WTC11 (cell line): ENCODE results near the gene ZDHHC22. TPM values are rescaled to one million over a fixed set of nuclear protein-coding genes. Genes with fewer than 3 reads are reported as not detected.
A peak's percentile ranks its signal among the peaks of the same experiment; 100 is the strongest.

Experiments
- ATAC-seq: fragments of 200-7000 bp; cut with Tn5 transposase; 2 replicates; pipeline ENCODE4 v1.10.0; 2021; ENCODE audit warnings: mild to moderate bottlenecking, moderate library complexity
- CTCF ChIA-PET: fragments of 300-600 bp; sonication (Branson Sonifier 250); formaldehyde crosslinking; loops from one replicate; lab custom pipeline; 2021; ENCODE audit warnings: antibody characterized with exemption; lab: Charles Lee
- POLR2A ChIA-PET: fragments of 350-600 bp; sonication (Branson Sonifier 250); formaldehyde crosslinking; loops from one replicate; lab custom pipeline; 2021; ENCODE audit warnings: antibody characterized with exemption; lab: Charles Lee
- DNase-seq: peaks from one replicate; pipeline ENCODE4 v3.0.0; 2021; ENCODE audit warnings: low spot score
- H3K27ac Mint-ChIP-seq: 2 replicates; pipeline ENCODE4 v1.8.0; 2021; ENCODE audit warnings: mixed read lengths
- H3K27me3 Mint-ChIP-seq: 2 replicates; pipeline ENCODE4 v1.8.0; 2021; ENCODE audit warnings: low read depth, mild to moderate bottlenecking, moderate library complexity, mixed read lengths
- H3K36me3 Mint-ChIP-seq: 2 replicates; pipeline ENCODE4 v1.8.0; 2021; ENCODE audit warnings: mixed read lengths
- H3K4me1 Mint-ChIP-seq: 2 replicates; pipeline ENCODE4 v1.8.0; 2022; ENCODE audit warnings: mixed read lengths
- H3K4me3 Mint-ChIP-seq: 2 replicates; pipeline ENCODE4 v1.8.0; 2021; ENCODE audit warnings: mild to moderate bottlenecking, moderate library complexity, mixed read lengths
- H3K9me3 Mint-ChIP-seq: 2 replicates; pipeline ENCODE4 v1.8.0; 2021; ENCODE audit warnings: mixed read lengths
- CREB1 ChIP-seq: sonication (generic); formaldehyde crosslinking; IDR thresholded peaks from 2 replicates; pipeline ENCODE4 v1.8.0; 2023; ENCODE audit warnings: mild to moderate bottlenecking, missing genetic modification reagents
- GRHL2 ChIP-seq: fragments of 250-450 bp; sonication (Bioruptor Pico); IDR thresholded peaks from 2 replicates; pipeline ENCODE4 v1.8.0; 2022; ENCODE audit warnings: mild to moderate bottlenecking, moderate library complexity; ENCODE audit not compliant: insufficient replicate concordance, severe bottlenecking
- JAZF1 ChIP-seq: fragments of 250-450 bp; sonication (Bioruptor Pico); IDR thresholded peaks from 2 replicates; pipeline ENCODE4 v1.9.0; 2021; ENCODE audit warnings: moderate library complexity, mild to moderate bottlenecking, inconsistent platforms
- RORB ChIP-seq: fragments of 250-450 bp; sonication (Bioruptor Pico); IDR thresholded peaks from 2 replicates; pipeline ENCODE4 v1.9.0; 2021; ENCODE audit warnings: mild to moderate bottlenecking
- SOX15 ChIP-seq: fragments of 250-450 bp; sonication (Bioruptor Pico); IDR thresholded peaks from 2 replicates; pipeline ENCODE4 v1.9.0; 2021; ENCODE audit warnings: mild to moderate bottlenecking
- ZNF232 ChIP-seq: sonication (generic); formaldehyde crosslinking; IDR thresholded peaks from 2 replicates; pipeline ENCODE4 v1.8.0; 2022; ENCODE audit warnings: mild to moderate bottlenecking, missing genetic modification reagents
- ZNF416 ChIP-seq: fragments of 250-450 bp; sonication (Bioruptor Pico); IDR thresholded peaks from 2 replicates; pipeline ENCODE4 v1.9.0; 2021; ENCODE audit warnings: mild to moderate bottlenecking, inconsistent platforms
- total RNA-seq: library from RNA; stranded (reverse); gene quantifications from 3 replicates; pipeline ENCODE4 v1.2.3, GENCODE V29; 2021
- TF ChIP-seq, protein P1 (sequence below): fragments of 200-600 bp; IDR thresholded peaks from 2 replicates; pipeline ENCODE4 v1.8.0; 2022; ENCODE audit warnings: antibody characterized with exemption
- TF ChIP-seq, protein P2 (sequence below): sonication (generic); formaldehyde crosslinking; IDR thresholded peaks from 2 replicates; pipeline ENCODE4 v1.8.0; 2023; ENCODE audit warnings: mild to moderate bottlenecking, missing genetic modification reagents
- TF ChIP-seq, protein P3 (sequence below): sonication (generic); formaldehyde crosslinking; IDR thresholded peaks from 2 replicates; pipeline ENCODE4 v1.8.1; 2023; ENCODE audit warnings: mild to moderate bottlenecking, moderate library complexity, missing genetic modification reagents
- TF ChIP-seq, protein P4 (sequence below): sonication (generic); formaldehyde crosslinking; IDR thresholded peaks from 2 replicates; pipeline ENCODE4 v1.8.1; 2023; ENCODE audit warnings: mild to moderate bottlenecking, missing genetic modification reagents, borderline replicate concordance
- TF ChIP-seq, protein P5 (sequence below): fragments of 250-450 bp; sonication (Bioruptor Pico); IDR thresholded peaks from 2 replicates; pipeline ENCODE4 v1.9.0; 2021; ENCODE audit warnings: mild to moderate bottlenecking
- TF ChIP-seq, protein P6 (sequence below): sonication (generic); formaldehyde crosslinking; IDR thresholded peaks from 2 replicates; pipeline ENCODE4 v1.8.1; 2023; ENCODE audit warnings: mild to moderate bottlenecking, missing genetic modification reagents, moderate library complexity
- TF ChIP-seq, protein P7 (sequence below): sonication (generic); formaldehyde crosslinking; IDR thresholded peaks from 2 replicates; pipeline ENCODE4 v1.8.0; 2022; ENCODE audit warnings: mild to moderate bottlenecking, missing genetic modification reagents

Gene ZDHHC22
- total RNA-seq, 1 experiment from 2014 or later, result 47.7 TPM

DNA sequence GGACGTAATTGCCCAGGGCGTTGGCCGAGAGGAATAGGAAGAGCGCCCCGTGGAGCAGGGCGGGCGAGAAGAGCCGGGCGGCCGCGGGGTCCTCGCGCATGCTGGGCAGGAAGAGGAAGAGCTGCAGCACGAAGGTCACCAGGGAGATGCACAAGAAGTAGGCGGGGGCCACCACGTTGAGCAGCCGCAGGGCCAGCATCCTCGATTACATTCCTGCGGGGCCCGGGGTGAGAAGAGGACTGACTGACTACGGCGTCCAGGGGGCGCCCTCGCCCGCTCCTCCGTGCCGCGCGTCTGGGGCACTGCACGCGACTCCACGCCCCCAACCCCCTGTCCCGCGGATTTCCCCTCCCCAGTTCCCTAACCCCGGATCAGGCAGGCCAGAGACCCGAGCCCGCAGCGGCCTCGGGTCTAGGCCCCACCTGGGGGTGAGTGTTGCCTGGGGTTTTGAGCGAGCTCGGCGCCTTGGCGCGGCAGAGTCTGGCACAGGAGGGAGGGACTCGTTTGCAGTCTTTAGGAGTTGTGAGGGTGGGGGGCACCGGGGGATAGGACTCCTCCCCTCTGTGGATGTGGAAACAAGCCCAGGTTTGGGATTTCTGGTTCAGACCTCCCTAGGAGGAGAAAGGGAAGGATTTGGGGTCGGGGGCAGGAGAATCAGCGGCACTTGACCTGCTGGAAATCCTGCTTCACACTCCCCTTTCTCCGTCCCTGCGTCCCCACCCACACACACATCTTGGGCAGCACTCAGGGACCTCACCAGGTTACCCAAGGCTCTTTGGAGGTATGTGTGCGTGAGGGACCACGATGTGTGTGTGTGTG is 1.8 kb downstream of the ZDHHC22 start (continued):
- TF ChIP-seq, protein P1, sequence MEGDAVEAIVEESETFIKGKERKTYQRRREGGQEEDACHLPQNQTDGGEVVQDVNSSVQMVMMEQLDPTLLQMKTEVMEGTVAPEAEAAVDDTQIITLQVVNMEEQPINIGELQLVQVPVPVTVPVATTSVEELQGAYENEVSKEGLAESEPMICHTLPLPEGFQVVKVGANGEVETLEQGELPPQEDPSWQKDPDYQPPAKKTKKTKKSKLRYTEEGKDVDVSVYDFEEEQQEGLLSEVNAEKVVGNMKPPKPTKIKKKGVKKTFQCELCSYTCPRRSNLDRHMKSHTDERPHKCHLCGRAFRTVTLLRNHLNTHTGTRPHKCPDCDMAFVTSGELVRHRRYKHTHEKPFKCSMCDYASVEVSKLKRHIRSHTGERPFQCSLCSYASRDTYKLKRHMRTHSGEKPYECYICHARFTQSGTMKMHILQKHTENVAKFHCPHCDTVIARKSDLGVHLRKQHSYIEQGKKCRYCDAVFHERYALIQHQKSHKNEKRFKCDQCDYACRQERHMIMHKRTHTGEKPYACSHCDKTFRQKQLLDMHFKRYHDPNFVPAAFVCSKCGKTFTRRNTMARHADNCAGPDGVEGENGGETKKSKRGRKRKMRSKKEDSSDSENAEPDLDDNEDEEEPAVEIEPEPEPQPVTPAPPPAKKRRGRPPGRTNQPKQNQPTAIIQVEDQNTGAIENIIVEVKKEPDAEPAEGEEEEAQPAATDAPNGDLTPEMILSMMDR, result peak; percentile 75
- TF ChIP-seq GRHL2 (CRISPR knock-in tag) (no peak), CREB1 (CRISPR knock-in tag) (0 out of 2 replicates have a peak, but pooled peaks have one; percentile 46)
- TF ChIP-seq, protein P2, sequence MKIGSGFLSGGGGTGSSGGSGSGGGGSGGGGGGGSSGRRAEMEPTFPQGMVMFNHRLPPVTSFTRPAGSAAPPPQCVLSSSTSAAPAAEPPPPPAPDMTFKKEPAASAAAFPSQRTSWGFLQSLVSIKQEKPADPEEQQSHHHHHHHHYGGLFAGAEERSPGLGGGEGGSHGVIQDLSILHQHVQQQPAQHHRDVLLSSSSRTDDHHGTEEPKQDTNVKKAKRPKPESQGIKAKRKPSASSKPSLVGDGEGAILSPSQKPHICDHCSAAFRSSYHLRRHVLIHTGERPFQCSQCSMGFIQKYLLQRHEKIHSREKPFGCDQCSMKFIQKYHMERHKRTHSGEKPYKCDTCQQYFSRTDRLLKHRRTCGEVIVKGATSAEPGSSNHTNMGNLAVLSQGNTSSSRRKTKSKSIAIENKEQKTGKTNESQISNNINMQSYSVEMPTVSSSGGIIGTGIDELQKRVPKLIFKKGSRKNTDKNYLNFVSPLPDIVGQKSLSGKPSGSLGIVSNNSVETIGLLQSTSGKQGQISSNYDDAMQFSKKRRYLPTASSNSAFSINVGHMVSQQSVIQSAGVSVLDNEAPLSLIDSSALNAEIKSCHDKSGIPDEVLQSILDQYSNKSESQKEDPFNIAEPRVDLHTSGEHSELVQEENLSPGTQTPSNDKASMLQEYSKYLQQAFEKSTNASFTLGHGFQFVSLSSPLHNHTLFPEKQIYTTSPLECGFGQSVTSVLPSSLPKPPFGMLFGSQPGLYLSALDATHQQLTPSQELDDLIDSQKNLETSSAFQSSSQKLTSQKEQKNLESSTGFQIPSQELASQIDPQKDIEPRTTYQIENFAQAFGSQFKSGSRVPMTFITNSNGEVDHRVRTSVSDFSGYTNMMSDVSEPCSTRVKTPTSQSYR (CRISPR knock-in tag), result 0 out of 2 replicates have a peak, but pooled peaks have one; percentile 34
- TF ChIP-seq, protein P3, sequence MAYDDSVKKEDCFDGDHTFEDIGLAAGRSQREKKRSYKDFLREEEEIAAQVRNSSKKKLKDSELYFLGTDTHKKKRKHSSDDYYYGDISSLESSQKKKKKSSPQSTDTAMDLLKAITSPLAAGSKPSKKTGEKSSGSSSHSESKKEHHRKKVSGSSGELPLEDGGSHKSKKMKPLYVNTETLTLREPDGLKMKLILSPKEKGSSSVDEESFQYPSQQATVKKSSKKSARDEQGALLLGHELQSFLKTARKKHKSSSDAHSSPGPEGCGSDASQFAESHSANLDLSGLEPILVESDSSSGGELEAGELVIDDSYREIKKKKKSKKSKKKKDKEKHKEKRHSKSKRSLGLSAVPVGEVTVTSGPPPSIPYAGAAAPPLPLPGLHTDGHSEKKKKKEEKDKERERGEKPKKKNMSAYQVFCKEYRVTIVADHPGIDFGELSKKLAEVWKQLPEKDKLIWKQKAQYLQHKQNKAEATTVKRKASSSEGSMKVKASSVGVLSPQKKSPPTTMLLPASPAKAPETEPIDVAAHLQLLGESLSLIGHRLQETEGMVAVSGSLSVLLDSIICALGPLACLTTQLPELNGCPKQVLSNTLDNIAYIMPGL (CRISPR knock-in tag), result peak; percentile 88; the same call in 1 of the 2 replicates
- TF ChIP-seq, protein P4, sequence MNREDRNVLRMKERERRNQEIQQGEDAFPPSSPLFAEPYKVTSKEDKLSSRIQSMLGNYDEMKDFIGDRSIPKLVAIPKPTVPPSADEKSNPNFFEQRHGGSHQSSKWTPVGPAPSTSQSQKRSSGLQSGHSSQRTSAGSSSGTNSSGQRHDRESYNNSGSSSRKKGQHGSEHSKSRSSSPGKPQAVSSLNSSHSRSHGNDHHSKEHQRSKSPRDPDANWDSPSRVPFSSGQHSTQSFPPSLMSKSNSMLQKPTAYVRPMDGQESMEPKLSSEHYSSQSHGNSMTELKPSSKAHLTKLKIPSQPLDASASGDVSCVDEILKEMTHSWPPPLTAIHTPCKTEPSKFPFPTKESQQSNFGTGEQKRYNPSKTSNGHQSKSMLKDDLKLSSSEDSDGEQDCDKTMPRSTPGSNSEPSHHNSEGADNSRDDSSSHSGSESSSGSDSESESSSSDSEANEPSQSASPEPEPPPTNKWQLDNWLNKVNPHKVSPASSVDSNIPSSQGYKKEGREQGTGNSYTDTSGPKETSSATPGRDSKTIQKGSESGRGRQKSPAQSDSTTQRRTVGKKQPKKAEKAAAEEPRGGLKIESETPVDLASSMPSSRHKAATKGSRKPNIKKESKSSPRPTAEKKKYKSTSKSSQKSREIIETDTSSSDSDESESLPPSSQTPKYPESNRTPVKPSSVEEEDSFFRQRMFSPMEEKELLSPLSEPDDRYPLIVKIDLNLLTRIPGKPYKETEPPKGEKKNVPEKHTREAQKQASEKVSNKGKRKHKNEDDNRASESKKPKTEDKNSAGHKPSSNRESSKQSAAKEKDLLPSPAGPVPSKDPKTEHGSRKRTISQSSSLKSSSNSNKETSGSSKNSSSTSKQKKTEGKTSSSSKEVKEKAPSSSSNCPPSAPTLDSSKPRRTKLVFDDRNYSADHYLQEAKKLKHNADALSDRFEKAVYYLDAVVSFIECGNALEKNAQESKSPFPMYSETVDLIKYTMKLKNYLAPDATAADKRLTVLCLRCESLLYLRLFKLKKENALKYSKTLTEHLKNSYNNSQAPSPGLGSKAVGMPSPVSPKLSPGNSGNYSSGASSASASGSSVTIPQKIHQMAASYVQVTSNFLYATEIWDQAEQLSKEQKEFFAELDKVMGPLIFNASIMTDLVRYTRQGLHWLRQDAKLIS (CRISPR knock-in tag), result peak; percentile 5; the same call in 1 of the 2 replicates

DNA sequence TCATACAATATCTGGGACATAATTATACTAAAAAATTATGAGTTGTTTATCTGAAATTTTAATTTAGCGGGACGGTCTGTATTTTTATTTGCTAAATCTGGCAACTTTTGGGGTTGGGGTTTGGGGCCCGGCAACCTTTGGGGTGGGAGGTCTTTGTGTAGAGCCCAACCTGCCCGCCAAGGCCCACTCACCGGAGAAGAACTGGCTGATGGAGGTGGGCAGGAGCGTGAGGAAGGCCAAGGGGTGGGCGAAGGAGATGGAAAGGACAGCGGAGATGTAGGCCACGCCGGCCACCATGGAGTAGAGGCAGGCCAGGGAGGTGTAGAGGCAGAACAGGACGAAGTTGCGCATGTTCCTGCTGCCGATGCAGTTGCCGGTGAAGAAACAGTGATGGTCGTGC is 2.6 kb downstream of the ZDHHC22 start:
- Mint-ChIP-seq H3K36me3 (peaks cover 30% of the 10 kb centered on the region), H3K27ac (peak overlapping the region; percentile 32; the same call in 1 of the 2 replicates), H3K4me1 (peaks cover 35% of the 10 kb centered on the region), H3K9me3 (no peaks in the 10 kb centered on the region), H3K27me3 (peaks cover 4% of the 10 kb centered on the region; the same call in 1 of the 2 replicates), H3K4me3 (peak overlapping the region; percentile 92)
- POLR2A ChIA-PET, result no interaction called here
- CTCF ChIA-PET, result interaction anchor here (1.0 to 8.3 kb wide), 10 partner anchors 10 to 166 kb away, joined by 3 to 147 read pairs (median 8); partner anchors contain the start of gene TMEM63C
- no peak for ATAC-seq
- no peak for DNase-seq
- TF ChIP-seq ZNF416 (CRISPR knock-in tag), result no peak
- no peak for TF ChIP-seq JAZF1 (CRISPR knock-in tag)
- TF ChIP-seq ZNF232 (CRISPR knock-in tag), result no peak
- TF ChIP-seq, protein P5, sequence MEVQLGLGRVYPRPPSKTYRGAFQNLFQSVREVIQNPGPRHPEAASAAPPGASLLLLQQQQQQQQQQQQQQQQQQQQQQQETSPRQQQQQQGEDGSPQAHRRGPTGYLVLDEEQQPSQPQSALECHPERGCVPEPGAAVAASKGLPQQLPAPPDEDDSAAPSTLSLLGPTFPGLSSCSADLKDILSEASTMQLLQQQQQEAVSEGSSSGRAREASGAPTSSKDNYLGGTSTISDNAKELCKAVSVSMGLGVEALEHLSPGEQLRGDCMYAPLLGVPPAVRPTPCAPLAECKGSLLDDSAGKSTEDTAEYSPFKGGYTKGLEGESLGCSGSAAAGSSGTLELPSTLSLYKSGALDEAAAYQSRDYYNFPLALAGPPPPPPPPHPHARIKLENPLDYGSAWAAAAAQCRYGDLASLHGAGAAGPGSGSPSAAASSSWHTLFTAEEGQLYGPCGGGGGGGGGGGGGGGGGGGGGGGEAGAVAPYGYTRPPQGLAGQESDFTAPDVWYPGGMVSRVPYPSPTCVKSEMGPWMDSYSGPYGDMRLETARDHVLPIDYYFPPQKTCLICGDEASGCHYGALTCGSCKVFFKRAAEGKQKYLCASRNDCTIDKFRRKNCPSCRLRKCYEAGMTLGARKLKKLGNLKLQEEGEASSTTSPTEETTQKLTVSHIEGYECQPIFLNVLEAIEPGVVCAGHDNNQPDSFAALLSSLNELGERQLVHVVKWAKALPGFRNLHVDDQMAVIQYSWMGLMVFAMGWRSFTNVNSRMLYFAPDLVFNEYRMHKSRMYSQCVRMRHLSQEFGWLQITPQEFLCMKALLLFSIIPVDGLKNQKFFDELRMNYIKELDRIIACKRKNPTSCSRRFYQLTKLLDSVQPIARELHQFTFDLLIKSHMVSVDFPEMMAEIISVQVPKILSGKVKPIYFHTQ, result no peak
- TF ChIP-seq, protein P6, sequence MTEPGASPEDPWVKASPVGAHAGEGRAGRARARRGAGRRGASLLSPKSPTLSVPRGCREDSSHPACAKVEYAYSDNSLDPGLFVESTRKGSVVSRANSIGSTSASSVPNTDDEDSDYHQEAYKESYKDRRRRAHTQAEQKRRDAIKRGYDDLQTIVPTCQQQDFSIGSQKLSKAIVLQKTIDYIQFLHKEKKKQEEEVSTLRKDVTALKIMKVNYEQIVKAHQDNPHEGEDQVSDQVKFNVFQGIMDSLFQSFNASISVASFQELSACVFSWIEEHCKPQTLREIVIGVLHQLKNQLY (CRISPR knock-in tag), result no peak
- TF ChIP-seq, protein P7, sequence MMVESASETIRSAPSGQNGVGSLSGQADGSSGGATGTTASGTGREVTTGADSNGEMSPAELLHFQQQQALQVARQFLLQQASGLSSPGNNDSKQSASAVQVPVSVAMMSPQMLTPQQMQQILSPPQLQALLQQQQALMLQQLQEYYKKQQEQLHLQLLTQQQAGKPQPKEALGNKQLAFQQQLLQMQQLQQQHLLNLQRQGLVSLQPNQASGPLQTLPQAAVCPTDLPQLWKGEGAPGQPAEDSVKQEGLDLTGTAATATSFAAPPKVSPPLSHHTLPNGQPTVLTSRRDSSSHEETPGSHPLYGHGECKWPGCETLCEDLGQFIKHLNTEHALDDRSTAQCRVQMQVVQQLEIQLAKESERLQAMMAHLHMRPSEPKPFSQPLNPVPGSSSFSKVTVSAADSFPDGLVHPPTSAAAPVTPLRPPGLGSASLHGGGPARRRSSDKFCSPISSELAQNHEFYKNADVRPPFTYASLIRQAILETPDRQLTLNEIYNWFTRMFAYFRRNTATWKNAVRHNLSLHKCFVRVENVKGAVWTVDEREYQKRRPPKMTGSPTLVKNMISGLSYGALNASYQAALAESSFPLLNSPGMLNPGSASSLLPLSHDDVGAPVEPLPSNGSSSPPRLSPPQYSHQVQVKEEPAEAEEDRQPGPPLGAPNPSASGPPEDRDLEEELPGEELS (CRISPR knock-in tag), result no peak
- TF ChIP-seq SOX15, result no peak
- TF ChIP-seq RORB (CRISPR knock-in tag), result no peak
